HEK293 (cell line): Measurements from ENCODE around the gene ASPSCR1.

ENCODE experiments used
- BCL11A ChIP-seq: fragments of 450-650 bp; formaldehyde crosslinking; IDR thresholded peaks from 2 replicates; pipeline ENCODE4 v1.5.1; 2016; ENCODE audit warnings: low read depth, missing biosample characterization, missing genetic modification characterization
- OVOL3 ChIP-seq: fragments of 450-650 bp; formaldehyde crosslinking; IDR thresholded peaks from 2 replicates; pipeline ENCODE4 v1.5.1; 2016; ENCODE audit warnings: missing biosample characterization, missing genetic modification characterization
- PRDM10 ChIP-seq: fragments of 450-650 bp; formaldehyde crosslinking; IDR thresholded peaks from 2 replicates; pipeline ENCODE4 v1.5.1; 2016; ENCODE audit warnings: missing biosample characterization, missing genetic modification characterization
- PRDM6 ChIP-seq: fragments of 450-650 bp; formaldehyde crosslinking; IDR thresholded peaks from 2 replicates; pipeline ENCODE4 v1.5.1; 2017; ENCODE audit warnings: missing biosample characterization, missing genetic modification characterization
- REPIN1 ChIP-seq: fragments of 450-650 bp; formaldehyde crosslinking; IDR thresholded peaks from 2 replicates; pipeline ENCODE4 v1.5.1; 2017; ENCODE audit warnings: missing biosample characterization, missing genetic modification characterization, low read depth
- SCRT2 ChIP-seq: fragments of 450-650 bp; formaldehyde crosslinking; IDR thresholded peaks from 2 replicates; pipeline ENCODE4 v1.5.1; 2016; ENCODE audit warnings: missing biosample characterization, missing genetic modification characterization
- SP2 ChIP-seq: fragments of 450-650 bp; formaldehyde crosslinking; IDR thresholded peaks from 2 replicates; pipeline ENCODE4 v1.5.1; 2016; ENCODE audit warnings: missing biosample characterization, missing genetic modification characterization
- TCF7L2 ChIP-seq: IDR thresholded peaks from 2 replicates; pipeline ENCODE4 v1.6.1; 2011; ENCODE audit warnings: low read depth, mild to moderate bottlenecking, inconsistent platforms, low read length, moderate library complexity, borderline replicate concordance
- TRIM28 ChIP-seq: IDR thresholded peaks from 2 replicates; pipeline ENCODE4 v1.6.1; 2011; ENCODE audit warnings: low read length, control low read depth, borderline replicate concordance
- YY1 ChIP-seq: fragments of 450-650 bp; formaldehyde crosslinking; IDR thresholded peaks from 2 replicates; pipeline ENCODE4 v1.5.1; 2018; ENCODE audit warnings: missing biosample characterization, missing genetic modification characterization
- ZBTB11 ChIP-seq: fragments of 450-650 bp; formaldehyde crosslinking; conservative IDR thresholded peaks from 2 replicates; pipeline ENCODE4 v1.5.1; 2016; ENCODE audit warnings: low read depth, missing biosample characterization, missing genetic modification characterization
- ZFP41 ChIP-seq: fragments of 450-650 bp; formaldehyde crosslinking; IDR thresholded peaks from 2 replicates; pipeline ENCODE4 v1.5.1; 2016; ENCODE audit warnings: missing biosample characterization, missing genetic modification characterization, borderline replicate concordance
- ZNF133 ChIP-seq: fragments of 450-650 bp; formaldehyde crosslinking; IDR thresholded peaks from 2 replicates; pipeline ENCODE4 v1.5.1; 2016; ENCODE audit warnings: missing biosample characterization, missing genetic modification characterization
- ZNF2 ChIP-seq: fragments of 450-650 bp; formaldehyde crosslinking; IDR thresholded peaks from 2 replicates; pipeline ENCODE4 v1.5.1; 2016; ENCODE audit warnings: missing biosample characterization, missing genetic modification characterization
- ZNF366 ChIP-seq: fragments of 450-650 bp; formaldehyde crosslinking; conservative IDR thresholded peaks from 2 replicates; pipeline ENCODE4 v1.5.1; 2016; ENCODE audit warnings: missing biosample characterization, missing genetic modification characterization
- ZNF394 ChIP-seq: fragments of 450-650 bp; formaldehyde crosslinking; IDR thresholded peaks from 2 replicates; pipeline ENCODE4 v1.5.1; 2016; ENCODE audit warnings: missing biosample characterization, missing genetic modification characterization, mild to moderate bottlenecking, moderate library complexity, borderline replicate concordance
- ZNF404 ChIP-seq: fragments of 450-650 bp; formaldehyde crosslinking; IDR thresholded peaks from 2 replicates; pipeline ENCODE4 v1.5.1; 2017; ENCODE audit warnings: missing biosample characterization, missing genetic modification characterization
- ZNF433 ChIP-seq: fragments of 450-650 bp; formaldehyde crosslinking; IDR thresholded peaks from 2 replicates; pipeline ENCODE4 v1.5.1; 2016; ENCODE audit warnings: missing biosample characterization, missing genetic modification characterization, low read depth
- ZNF518A ChIP-seq: fragments of 450-650 bp; formaldehyde crosslinking; conservative IDR thresholded peaks from 2 replicates; pipeline ENCODE4 v1.5.1; 2016; ENCODE audit warnings: low read depth, missing biosample characterization, missing genetic modification characterization
- ZNF626 ChIP-seq: fragments of 450-650 bp; sonication (Bioruptor Pico); formaldehyde crosslinking; IDR thresholded peaks from 2 replicates; pipeline ENCODE4 v1.5.1; 2018; ENCODE audit warnings: missing biosample characterization, missing genetic modification characterization, inconsistent platforms
- ZNF645 ChIP-seq: fragments of 450-650 bp; formaldehyde crosslinking; IDR thresholded peaks from 2 replicates; pipeline ENCODE4; 2016; ENCODE audit warnings: missing biosample characterization, missing genetic modification characterization
- ZNF768 ChIP-seq: fragments of 450-650 bp; formaldehyde crosslinking; IDR thresholded peaks from 2 replicates; pipeline ENCODE4 v1.5.1; 2018; ENCODE audit warnings: missing biosample characterization, mild to moderate bottlenecking, missing genetic modification characterization
- ZNF777 ChIP-seq: fragments of 450-650 bp; formaldehyde crosslinking; IDR thresholded peaks from 2 replicates; pipeline ENCODE4 v1.5.1; 2017; ENCODE audit warnings: missing biosample characterization, missing genetic modification characterization, borderline replicate concordance
- ZNF837 ChIP-seq: fragments of 450-650 bp; formaldehyde crosslinking; IDR thresholded peaks from 2 replicates; pipeline ENCODE4 v1.5.1; 2016; ENCODE audit warnings: missing biosample characterization, missing genetic modification characterization

The ASPSCR1 gene

GRCh38 chr17:82065638-82066303 lies 88.3 kb downstream of the ASPSCR1 start, which contains the start of gene DUS1L (continued):
- peak; percentile 99 for TF ChIP-seq ZBTB11
- TF ChIP-seq OVOL3 (tag by site-specific recombination), result peak; percentile 64; the same call in 1 of the 2 replicates
- TF ChIP-seq SCRT2, result no peak
- TF ChIP-seq YY1 (tag by site-specific recombination), result peak; percentile 80
- TF ChIP-seq PRDM10, result no peak
- TF ChIP-seq ZNF777 (tag by site-specific recombination), result peak; percentile 51; the same call in 1 of the 2 replicates
- no peak for TF ChIP-seq ZNF366
- TF ChIP-seq ZNF837 (tag by site-specific recombination), result no peak
- TF ChIP-seq ZNF404 (tag by site-specific recombination), result no peak
- TF ChIP-seq REPIN1 (tag by site-specific recombination), result 0 out of 2 replicates have a peak, but pooled peaks have one; percentile 89
- peak; percentile 58; the same call in 1 of the 2 replicates for TF ChIP-seq ZNF394 (tag by site-specific recombination)
- TF ChIP-seq ZNF768, result no peak
- TF ChIP-seq TCF7L2, result no peak
- TF ChIP-seq ZNF645 (tag by site-specific recombination), result 0 out of 2 replicates have a peak, but pooled peaks have one; percentile 66
- peak; percentile 76 for TF ChIP-seq ZNF518A (tag by site-specific recombination)
- TF ChIP-seq SP2 (tag by site-specific recombination), result peak; percentile 35; the same call in 1 of the 2 replicates
- peak; percentile 100 for TF ChIP-seq BCL11A (tag by site-specific recombination)
- peak; percentile 68; the same call in 1 of the 2 replicates for TF ChIP-seq ZFP41 (tag by site-specific recombination)
- TF ChIP-seq ZNF2 (tag by site-specific recombination), result peak; percentile 94
- TF ChIP-seq PRDM6 (tag by site-specific recombination), result no peak
- peak; percentile 58; the same call in 1 of the 2 replicates for TF ChIP-seq TRIM28
- TF ChIP-seq ZNF626 (tag by site-specific recombination), result no peak
- no peak for TF ChIP-seq ZNF433 (tag by site-specific recombination)
- TF ChIP-seq ZNF133 (tag by site-specific recombination), result no peak
